PC-9 (cell line): ENCODE data around the gene TADA2B.

ENCODE experiments used
- CTCF ChIP-seq: fragments of 200-600 bp; sonication (generic); conservative IDR thresholded peaks from 2 replicates; pipeline ENCODE4 v1.6.1; 2017; ENCODE audit warnings: mixed run types, antibody characterized with exemption, mild to moderate bottlenecking, moderate library complexity
- EZH2 ChIP-seq: fragments of 200-600 bp; sonication (generic); IDR thresholded peaks from 2 replicates; pipeline ENCODE4 v1.8.0; 2017; ENCODE audit warnings: antibody characterized with exemption, low read depth

GRCh38 chr4:7054106-7054880, 11.1 kb downstream of the TADA2B start:
- no peak for TF ChIP-seq CTCF
- no peak for TF ChIP-seq EZH2
